GM12864 (cell line): Measurements from ENCODE around the gene FAM193B.

Experiments
- DNase-seq: peaks from one replicate; pipeline ENCODE4 v3.0.0-alpha.2; 2011; ENCODE audit warnings: low read depth
- H3K4me3 ChIP-seq: 2 replicates; pipeline ENCODE4 v1.5.1; 2011; ENCODE audit warnings: mild to moderate bottlenecking, low read depth, low read length, control low read depth
- TF ChIP-seq, protein P1 (sequence below): IDR thresholded peaks from 2 replicates; pipeline ENCODE4 v1.5.1; 2011; ENCODE audit warnings: low read depth, mild to moderate bottlenecking, moderate library complexity, low read length, control low read depth, inconsistent platforms; ENCODE audit errors: missing control alignments

FAM193B gene

DNA sequence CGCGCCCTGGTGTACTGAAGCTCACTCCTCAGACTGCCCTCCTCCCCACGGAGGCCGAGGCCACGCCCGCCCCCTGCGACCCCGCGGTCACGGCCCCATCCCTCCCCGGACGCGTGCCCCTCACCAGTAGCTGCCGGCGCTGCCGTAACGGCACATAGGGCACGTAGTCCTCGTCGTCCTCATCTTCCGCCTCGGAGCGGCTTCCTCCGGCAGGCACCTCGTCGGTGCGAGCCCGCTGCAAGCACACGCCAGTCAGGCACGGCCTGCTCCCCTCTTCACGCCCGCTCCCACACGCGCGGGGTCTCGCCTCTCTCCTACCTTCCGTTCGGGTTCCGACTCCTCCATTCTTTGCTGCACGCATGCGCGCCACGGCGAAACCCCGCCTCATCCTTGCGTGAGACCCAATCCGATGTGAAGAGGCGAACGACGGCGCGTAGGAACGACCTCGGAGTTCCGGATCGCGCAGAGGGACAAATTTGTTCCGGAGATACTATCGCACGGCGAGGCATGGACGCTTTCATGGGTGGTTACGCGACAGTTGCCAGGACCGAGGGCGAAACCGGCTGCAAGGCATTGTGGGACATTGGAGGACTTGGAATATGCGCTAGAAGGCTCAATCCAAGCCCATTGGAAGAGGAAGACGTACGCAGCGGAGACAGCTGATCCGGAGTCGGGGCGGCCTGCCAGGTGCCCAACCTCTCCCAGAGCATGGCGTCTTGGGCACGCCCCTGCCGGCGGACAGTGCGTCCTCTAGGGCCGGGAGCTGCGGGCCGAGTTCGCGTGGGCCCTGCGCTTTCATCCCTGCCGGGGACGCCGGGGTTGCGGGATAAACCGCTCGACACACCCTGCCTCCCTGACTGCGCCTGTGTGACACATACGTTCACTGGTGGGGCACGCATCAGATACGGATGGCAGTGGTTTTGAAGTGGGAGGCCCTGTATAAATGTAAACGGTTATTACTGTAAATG lies 37.5 kb downstream of the FAM193B start, which contains the start of gene DDX41:
DDX41 (minus strand) TSS at position 361 of the 968 bp plus-strand sequence; CDS start at position 345, 16 bp downstream.
- peak; percentile 87 for DNase-seq
- TF ChIP-seq, protein P1, sequence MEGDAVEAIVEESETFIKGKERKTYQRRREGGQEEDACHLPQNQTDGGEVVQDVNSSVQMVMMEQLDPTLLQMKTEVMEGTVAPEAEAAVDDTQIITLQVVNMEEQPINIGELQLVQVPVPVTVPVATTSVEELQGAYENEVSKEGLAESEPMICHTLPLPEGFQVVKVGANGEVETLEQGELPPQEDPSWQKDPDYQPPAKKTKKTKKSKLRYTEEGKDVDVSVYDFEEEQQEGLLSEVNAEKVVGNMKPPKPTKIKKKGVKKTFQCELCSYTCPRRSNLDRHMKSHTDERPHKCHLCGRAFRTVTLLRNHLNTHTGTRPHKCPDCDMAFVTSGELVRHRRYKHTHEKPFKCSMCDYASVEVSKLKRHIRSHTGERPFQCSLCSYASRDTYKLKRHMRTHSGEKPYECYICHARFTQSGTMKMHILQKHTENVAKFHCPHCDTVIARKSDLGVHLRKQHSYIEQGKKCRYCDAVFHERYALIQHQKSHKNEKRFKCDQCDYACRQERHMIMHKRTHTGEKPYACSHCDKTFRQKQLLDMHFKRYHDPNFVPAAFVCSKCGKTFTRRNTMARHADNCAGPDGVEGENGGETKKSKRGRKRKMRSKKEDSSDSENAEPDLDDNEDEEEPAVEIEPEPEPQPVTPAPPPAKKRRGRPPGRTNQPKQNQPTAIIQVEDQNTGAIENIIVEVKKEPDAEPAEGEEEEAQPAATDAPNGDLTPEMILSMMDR: no peak
- H3K4me3 ChIP-seq: peak within 1 kb of the TSS; percentile 86

- H3K4me3 ChIP-seq: peak overlapping the region; percentile 86
- no peak for DNase-seq
- TF ChIP-seq, protein P1: no peak
Observed at GRCh38 chr5:177515580-177515979, 38.8 kb downstream of the FAM193B start.

DNA sequence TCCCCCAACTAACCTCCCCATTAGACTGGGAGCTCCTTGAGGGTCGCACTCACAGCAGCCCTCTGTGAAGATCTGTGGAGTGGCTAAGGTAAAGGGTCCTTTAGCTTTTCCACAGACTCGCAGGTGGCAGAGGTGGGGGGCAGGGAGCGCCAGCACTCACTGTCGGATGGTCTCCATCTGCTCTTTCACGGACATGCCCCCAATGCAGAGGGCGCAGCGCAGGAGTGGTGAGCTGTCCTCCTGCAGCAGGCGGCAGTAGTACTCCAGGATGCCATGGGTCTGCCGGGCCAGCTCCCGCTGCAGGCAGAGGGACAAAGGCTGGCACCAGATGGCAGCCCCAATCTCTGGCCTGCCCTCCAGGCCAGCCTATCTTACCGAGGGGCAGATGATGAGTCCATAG lies 39.8 kb downstream of the FAM193B start:
- TF ChIP-seq, protein P1: no peak
- no peak overlapping the region for H3K4me3 ChIP-seq
- no peak for DNase-seq

DNA sequence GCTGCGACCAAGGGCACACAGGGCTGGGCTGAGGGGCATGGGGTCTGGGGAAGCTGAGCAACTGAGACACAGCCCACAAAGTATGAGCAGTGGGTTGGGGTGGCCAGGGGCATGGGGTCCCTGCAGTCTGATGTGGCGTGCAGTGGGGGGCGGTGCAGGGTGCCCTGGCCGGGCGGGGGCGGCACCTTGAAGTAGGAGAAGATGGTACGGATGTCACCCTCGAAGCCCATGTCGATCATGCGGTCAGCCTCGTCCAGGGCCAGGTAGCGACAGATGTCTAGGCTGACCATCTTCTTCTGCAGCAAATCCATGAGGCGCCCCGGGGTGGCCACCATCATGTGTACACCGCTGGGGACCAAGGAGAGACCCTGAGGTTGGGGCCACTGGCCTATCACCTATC lies 40.9 kb downstream of the FAM193B start:
- no peak for DNase-seq
- H3K4me3 ChIP-seq: no peak overlapping the region
- TF ChIP-seq, protein P1: no peak

- DNase-seq: no peak
- TF ChIP-seq, protein P1: no peak
- H3K4me3 ChIP-seq: no peak overlapping the region
Observed at GRCh38 chr5:177512736-177513380, 41.5 kb downstream of the FAM193B start.

DNA sequence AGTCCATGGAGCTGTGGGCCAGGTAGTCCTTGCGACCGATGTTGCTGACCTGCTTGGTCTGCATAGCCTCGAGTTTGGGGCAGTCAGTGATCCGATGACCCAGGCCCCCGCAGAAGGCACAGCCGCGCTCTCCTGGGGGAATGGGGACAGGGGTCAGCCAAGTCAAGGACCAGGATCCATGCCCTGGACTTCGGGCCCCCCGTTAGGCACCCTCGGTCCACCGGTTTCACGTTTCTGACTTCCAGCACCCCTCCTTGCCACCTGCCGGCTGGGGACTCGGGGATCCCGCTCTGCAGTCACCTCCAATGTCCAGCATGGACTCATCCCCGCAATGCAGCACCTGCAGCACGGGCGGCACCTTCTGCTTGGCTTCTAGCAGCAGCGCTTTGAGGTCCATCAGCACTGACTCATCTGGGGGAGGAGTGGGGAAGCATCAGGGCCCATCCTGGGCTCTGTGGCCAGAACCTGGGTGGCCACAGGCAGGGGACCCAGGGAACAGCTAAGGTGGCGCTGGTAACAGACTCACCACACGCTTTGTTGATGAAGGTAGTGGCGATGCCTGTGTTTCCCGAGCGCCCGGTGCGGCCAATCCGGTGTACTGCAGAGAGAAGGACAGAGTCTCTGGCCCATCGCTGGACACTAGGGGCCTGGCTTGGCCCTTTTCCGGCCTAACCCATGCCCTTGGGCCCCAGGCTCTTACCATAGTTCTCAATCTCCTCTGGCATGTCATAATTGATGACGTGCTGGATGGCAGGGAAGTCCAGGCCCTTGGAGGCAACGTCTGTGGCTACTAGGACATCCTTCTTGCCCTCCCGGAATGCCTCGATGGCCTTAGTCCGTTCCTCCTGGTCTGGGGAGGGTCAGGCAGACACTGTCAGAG lies 42.3 kb downstream of the FAM193B start:
- TF ChIP-seq, protein P1: no peak
- no peak overlapping the region for H3K4me3 ChIP-seq
- no peak for DNase-seq
